ENCODE data around the gene DNAJC1. TPM values are rescaled to one million over a fixed set of nuclear protein-coding genes. Genes with fewer than 3 reads are reported as not detected.

The DNAJC1 gene
- total and polyA plus RNA-seq, 2 donors (not counting 3 experiments of a cell fraction or from before 2014, with no cell fraction given), result 11.2 to 19.7 TPM

DNA sequence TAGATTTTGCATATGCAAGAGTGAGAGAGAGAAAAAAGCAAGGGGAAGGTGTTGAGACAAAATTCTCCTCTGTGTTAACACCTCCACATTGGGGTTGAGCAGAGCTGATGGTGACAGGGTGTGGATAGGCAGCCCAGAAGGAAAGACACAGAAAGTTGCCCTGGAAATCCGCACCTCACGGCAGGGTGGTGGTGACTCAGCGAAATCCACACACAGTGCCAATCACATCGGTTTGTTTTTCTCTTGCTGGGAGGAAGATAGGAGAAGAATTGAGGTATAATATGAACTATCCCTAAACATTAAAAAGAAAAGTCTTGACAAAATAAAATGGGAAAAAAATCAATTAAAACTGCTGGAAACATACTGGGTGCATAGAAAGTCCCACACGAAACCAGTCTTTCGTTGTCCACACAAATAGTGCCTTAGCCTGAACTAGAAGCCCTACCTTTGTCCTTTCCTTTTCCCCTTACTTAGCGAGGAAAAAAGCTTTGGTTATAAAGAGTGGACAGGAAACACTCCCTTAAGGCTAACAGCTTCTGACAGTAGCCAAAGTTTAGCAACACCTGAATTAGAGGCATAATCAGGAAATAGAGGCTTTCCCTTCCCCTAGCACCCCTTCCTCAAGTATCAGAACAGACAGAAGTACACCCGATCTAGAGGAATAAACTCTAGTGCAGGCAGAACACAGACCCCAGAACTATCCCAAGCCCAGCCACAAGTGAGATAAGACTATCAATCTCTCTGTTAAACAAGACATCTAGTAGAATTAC, 39.2 kb upstream of the DNAJC1 start:
- FAIRE-seq (no peak), DNase-seq (ENCODE audit: low read depth, low spot score) (no peak)
- POLR2A ChIA-PET, result no interaction called here

More for the DNA sequence above, 39.2 kb upstream of the DNAJC1 start:
- no peaks in the 10 kb centered on the region for H3K79me2 ChIP-seq (ENCODE audit: control insufficient read depth, insufficient read depth, low read length)
- H3K9me1 ChIP-seq (replicated peaks; ENCODE audit: control insufficient read depth, extremely low read depth, insufficient read depth, low read length), result no peaks in the 10 kb centered on the region
- H3K4me1 ChIP-seq (ENCODE audit: control insufficient read depth, extremely low read depth, insufficient read depth, low read length), result no peaks in the 10 kb centered on the region
- no peak for TF ChIP-seq JUN (IDR thresholded peaks at IDR 0.05; ENCODE audit: borderline replicate concordance, insufficient read depth, insufficient read length, low read depth)
- no peak for TF ChIP-seq GATA2 (IDR thresholded peaks at IDR 0.05; ENCODE audit: insufficient read depth, insufficient read length, low read depth, low read length)
- TF ChIP-seq POLR2AphosphoS5 (IDR thresholded peaks at IDR 0.05; ENCODE audit: insufficient read depth, low read depth, low read length), result no peak
- TF ChIP-seq FOS (IDR thresholded peaks at IDR 0.05; ENCODE audit: borderline replicate concordance, insufficient read depth, low read length), result no peak
- no peak for TF ChIP-seq POLR2A (IDR thresholded peaks at IDR 0.05; ENCODE audit: low read depth, low read length)
- TF ChIP-seq MYC (IDR thresholded peaks at IDR 0.05; ENCODE audit: low read depth, low read length), result no peak
- TF ChIP-seq, protein P1, sequence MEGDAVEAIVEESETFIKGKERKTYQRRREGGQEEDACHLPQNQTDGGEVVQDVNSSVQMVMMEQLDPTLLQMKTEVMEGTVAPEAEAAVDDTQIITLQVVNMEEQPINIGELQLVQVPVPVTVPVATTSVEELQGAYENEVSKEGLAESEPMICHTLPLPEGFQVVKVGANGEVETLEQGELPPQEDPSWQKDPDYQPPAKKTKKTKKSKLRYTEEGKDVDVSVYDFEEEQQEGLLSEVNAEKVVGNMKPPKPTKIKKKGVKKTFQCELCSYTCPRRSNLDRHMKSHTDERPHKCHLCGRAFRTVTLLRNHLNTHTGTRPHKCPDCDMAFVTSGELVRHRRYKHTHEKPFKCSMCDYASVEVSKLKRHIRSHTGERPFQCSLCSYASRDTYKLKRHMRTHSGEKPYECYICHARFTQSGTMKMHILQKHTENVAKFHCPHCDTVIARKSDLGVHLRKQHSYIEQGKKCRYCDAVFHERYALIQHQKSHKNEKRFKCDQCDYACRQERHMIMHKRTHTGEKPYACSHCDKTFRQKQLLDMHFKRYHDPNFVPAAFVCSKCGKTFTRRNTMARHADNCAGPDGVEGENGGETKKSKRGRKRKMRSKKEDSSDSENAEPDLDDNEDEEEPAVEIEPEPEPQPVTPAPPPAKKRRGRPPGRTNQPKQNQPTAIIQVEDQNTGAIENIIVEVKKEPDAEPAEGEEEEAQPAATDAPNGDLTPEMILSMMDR (IDR thresholded peaks at IDR 0.05; ENCODE audit: extremely low read depth in 1 of 2, insufficient read depth in 1 of 2, low read depth in 1 of 2, low read length in 2 of 2), result no peak
- no peak for TF ChIP-seq EZH2 (IDR thresholded peaks at IDR 0.05; ENCODE audit: borderline replicate concordance, low read depth, low read length, severe bottlenecking)
- TF ChIP-seq, protein P2, sequence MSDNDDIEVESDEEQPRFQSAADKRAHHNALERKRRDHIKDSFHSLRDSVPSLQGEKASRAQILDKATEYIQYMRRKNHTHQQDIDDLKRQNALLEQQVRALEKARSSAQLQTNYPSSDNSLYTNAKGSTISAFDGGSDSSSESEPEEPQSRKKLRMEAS (IDR thresholded peaks at IDR 0.05; ENCODE audit: insufficient read depth, insufficient read length), result no peak
- no peak overlapping the region for H2AFZ ChIP-seq (ENCODE audit: low read depth, low read length)
- intact Hi-C loops (cut with micrococcal nuclease) (no loop called here), dilution Hi-C loops (cut with MboI; ENCODE audit: extremely low pct_ligation_motif_present, low sequenced_read_pairs) (no loop called here)
- H4K20me1 ChIP-seq (replicated peaks; ENCODE audit: control insufficient read depth, extremely low read depth, insufficient read depth, low read length), result no peaks in the 10 kb centered on the region
- no peaks in the 10 kb centered on the region for H3K36me3 ChIP-seq (ENCODE audit: control insufficient read depth in 2 of 2, extremely low read depth in 1 of 2, insufficient read depth in 2 of 2, low read length in 2 of 2)
- H3K9ac ChIP-seq (replicated peaks; ENCODE audit: extremely low read depth, insufficient read depth, low read length), result no peak overlapping the region
- no peak overlapping the region for H3K4me3 ChIP-seq (replicated peaks in 1 of 3; ENCODE audit: insufficient read depth in 1 of 3, low read depth in 1 of 3, low read length in 3 of 3)
- H3K9me3 ChIP-seq (replicated peaks; ENCODE audit: control insufficient read depth, insufficient read depth, low read length), result no peaks in the 10 kb centered on the region
- no peak overlapping the region for H3K27ac ChIP-seq (ENCODE audit: insufficient read depth, low read depth, low read length)
- CTCF ChIA-PET, result no interaction called here
- no peak overlapping the region for H3K4me2 ChIP-seq (ENCODE audit: insufficient read depth, low read length)
- H3K27me3 ChIP-seq (ENCODE audit: control insufficient read depth in 2 of 2, insufficient read depth in 2 of 2, low read length in 2 of 2), result peaks cover 1 to 7% of the 10 kb centered on the region in 2 experiments
- BruUV-seq (replicated peaks), result no TSS peak

Data from endothelial cell of umbilical vein (primary cell).